GM12874 (cell line): ENCODE data around the gene KATNIP.

Experiments used
- TF ChIP-seq, protein P1 (sequence below): IDR thresholded peaks from 2 replicates; pipeline ENCODE4 v1.5.1; 2011; ENCODE audit warnings: low read depth, mild to moderate bottlenecking, control low read depth, low read length, moderate library complexity; ENCODE audit not compliant: insufficient read depth

The KATNIP gene

DNA sequence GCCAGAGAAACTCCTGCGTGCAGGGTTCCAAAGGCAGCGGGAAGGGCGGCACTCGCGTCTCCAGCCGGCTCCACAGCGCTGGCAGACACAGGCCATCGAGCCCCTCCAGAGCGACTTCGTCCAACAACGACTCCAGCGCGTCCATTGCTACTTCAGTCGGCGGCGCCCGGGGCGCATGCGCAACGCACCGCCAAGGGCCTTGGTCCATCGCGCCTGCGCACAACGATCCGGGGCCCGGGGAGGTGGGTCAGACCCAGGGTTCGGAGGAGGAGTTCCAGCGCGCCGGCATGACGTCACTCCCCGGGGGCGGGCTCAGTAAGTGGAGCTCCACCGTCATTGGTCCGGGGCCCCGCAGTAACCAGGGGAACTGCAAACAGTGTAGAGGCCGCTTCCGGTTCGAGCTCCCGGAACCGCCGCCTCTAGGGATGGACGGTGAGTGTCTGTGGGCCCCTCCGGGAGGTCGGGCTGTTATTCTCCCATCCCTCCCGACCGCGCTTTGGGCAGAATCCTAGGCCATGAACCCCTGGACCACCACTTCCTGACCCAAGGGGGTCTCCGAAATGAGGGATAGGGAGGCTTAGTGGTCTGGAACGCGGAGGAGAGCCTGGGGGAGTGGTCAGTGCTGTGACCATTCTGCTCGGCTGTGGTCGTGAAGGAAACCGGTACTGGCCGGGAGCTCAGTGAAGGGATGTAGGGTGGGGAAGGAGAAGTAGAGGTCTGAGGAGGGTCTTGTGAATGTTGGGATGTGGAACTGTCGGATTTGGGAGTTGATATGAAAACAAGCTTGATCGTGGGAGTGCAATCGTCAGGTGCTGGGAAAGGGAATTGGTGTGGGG is at the start of gene KATNIP, which contains the start of gene GTF3C1:
Gene KATNIP (plus strand): TSS at position 399 of the 836 bp plus-strand sequence. CDS start 27 bp downstream, at position 426.
Gene GTF3C1 (minus strand): TSS at position 168 of the 836 bp plus-strand sequence. CDS start 23 bp downstream, at position 145.
- TF ChIP-seq, protein P1, sequence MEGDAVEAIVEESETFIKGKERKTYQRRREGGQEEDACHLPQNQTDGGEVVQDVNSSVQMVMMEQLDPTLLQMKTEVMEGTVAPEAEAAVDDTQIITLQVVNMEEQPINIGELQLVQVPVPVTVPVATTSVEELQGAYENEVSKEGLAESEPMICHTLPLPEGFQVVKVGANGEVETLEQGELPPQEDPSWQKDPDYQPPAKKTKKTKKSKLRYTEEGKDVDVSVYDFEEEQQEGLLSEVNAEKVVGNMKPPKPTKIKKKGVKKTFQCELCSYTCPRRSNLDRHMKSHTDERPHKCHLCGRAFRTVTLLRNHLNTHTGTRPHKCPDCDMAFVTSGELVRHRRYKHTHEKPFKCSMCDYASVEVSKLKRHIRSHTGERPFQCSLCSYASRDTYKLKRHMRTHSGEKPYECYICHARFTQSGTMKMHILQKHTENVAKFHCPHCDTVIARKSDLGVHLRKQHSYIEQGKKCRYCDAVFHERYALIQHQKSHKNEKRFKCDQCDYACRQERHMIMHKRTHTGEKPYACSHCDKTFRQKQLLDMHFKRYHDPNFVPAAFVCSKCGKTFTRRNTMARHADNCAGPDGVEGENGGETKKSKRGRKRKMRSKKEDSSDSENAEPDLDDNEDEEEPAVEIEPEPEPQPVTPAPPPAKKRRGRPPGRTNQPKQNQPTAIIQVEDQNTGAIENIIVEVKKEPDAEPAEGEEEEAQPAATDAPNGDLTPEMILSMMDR, result no peak

GRCh38 chr16:27500801-27501200 is 49.1 kb upstream of the KATNIP start:
- TF ChIP-seq, protein P1, result no peak

- TF ChIP-seq, protein P1, result no peak
Measured at GRCh38 chr16:27503662-27504061, 46.3 kb upstream of the KATNIP start.

DNA sequence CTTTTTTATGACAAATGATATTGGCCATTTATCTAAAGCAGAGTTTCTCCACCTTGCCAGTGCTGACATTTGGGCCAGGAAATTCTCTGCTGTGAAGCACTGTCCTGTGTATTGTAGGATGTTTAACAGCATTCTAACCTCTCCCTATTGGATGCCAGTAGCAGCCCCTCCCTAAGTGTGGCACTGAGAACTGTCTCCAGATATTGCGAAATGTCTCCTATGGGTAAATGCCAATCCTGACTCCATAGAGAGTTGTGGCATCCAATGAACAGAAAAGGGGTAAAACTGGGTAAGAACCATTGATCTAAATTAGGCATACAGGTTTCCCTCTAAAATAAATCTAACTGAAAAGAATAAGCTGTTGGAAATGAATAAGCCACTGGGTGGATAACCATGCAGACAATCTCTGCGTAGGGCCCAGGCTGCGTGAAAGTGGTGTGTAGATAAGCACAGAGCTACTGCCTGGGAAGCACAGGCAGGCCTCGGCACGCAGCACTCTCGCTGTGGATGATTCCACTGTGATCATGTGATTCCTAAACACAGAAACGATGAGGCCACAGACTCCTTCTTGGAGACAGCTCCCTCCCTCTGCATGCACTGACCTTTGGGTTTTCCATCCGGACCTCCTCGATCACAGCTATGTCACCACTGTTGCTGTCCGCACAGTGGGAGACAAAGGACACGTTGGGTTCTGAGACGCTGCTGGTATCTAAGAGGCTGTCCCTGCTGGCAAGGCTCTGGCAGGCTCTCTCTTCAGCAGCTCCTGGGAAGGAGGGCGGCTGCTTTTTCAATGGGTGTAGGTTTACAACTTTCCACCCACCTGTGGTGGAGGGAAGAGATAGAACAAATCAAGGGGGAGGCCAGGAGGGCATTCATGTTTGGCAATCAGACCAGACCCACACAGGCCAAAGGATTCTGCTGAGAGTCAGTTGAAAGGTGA is 44.4 kb upstream of the KATNIP start:
- TF ChIP-seq, protein P1, result no peak

- TF ChIP-seq, protein P1, result no peak
Measured at GRCh38 chr16:27506771-27507170, 43.2 kb upstream of the KATNIP start.

GRCh38 chr16:27508476-27508875 is 41.5 kb upstream of the KATNIP start:
- TF ChIP-seq, protein P1, result no peak
